Measurements from ENCODE around the gene SPATA16.

SPATA16 gene

GRCh38 chr3:173030273-173030672 is 110.8 kb downstream of the SPATA16 start:
- Histone ChIP-seq H3K9me3 (ENCODE audit: control insufficient read depth, insufficient read depth, low read length) (no peaks in the 10 kb centered on the region), H3K27ac (ENCODE audit: low read depth, low read length) (no peak overlapping the region), H3F3A (ENCODE audit: control insufficient read depth, insufficient read depth) (no peaks in the 10 kb centered on the region), H3K36me3 (ENCODE audit: control insufficient read depth, low read length) (no peaks in the 10 kb centered on the region), H3K4me3 (ENCODE audit: low read length) (no peak overlapping the region), H3K27me3 (ENCODE audit: control insufficient read depth, low read length) (no peaks in the 10 kb centered on the region), H3K9me2 (replicated peaks; ENCODE audit: control insufficient read depth, low read length) (no peaks in the 10 kb centered on the region), H3K4me1 (ENCODE audit: control insufficient read depth, low read length) (no peaks in the 10 kb centered on the region), H3K4me2 (ENCODE audit: low read length) (no peak overlapping the region), H4K20me1 (ENCODE audit: control insufficient read depth, insufficient read depth, low read depth, low read length) (no peaks in the 10 kb centered on the region), H3K79me2 (ENCODE audit: control insufficient read depth, low read length) (no peaks in the 10 kb centered on the region)
- TF ChIP-seq EZH2phosphoT487 (IDR thresholded peaks at IDR 0.05; ENCODE audit: borderline replicate concordance, low read length) (no peak), CTCF (IDR thresholded peaks at IDR 0.05; ENCODE audit: low read depth, low read length, poor library complexity, severe bottlenecking) (no peak)

GRCh38 chr3:173028351-173028750 is 112.7 kb downstream of the SPATA16 start:
- TF ChIP-seq CTCF (IDR thresholded peaks at IDR 0.05; ENCODE audit: low read depth, low read length, poor library complexity, severe bottlenecking) (no peak), EZH2phosphoT487 (IDR thresholded peaks at IDR 0.05; ENCODE audit: borderline replicate concordance, low read length) (no peak)
- H3K4me3 ChIP-seq (ENCODE audit: low read length): no peak overlapping the region
- no peaks in the 10 kb centered on the region for H4K20me1 ChIP-seq (ENCODE audit: control insufficient read depth, insufficient read depth, low read depth, low read length)

GRCh38 chr3:173027429-173027828 is 113.6 kb downstream of the SPATA16 start:
- no peaks in the 10 kb centered on the region for H3K4me1 ChIP-seq (ENCODE audit: control insufficient read depth, low read length)
- no peaks in the 10 kb centered on the region for H3K79me2 ChIP-seq (ENCODE audit: control insufficient read depth, low read length)
- no peak for TF ChIP-seq EZH2phosphoT487 (IDR thresholded peaks at IDR 0.05; ENCODE audit: borderline replicate concordance, low read length)
- TF ChIP-seq CTCF (IDR thresholded peaks at IDR 0.05; ENCODE audit: low read depth, low read length, poor library complexity, severe bottlenecking): no peak
- no peak overlapping the region for H3K27ac ChIP-seq (ENCODE audit: low read depth, low read length)
- H3K27me3 ChIP-seq (ENCODE audit: control insufficient read depth, low read length): no peaks in the 10 kb centered on the region
- no peaks in the 10 kb centered on the region for H3K9me2 ChIP-seq (replicated peaks; ENCODE audit: control insufficient read depth, low read length)
- no peaks in the 10 kb centered on the region for H3K36me3 ChIP-seq (ENCODE audit: control insufficient read depth, low read length)
- no peaks in the 10 kb centered on the region for H3K9me3 ChIP-seq (ENCODE audit: control insufficient read depth, insufficient read depth, low read length)
- H3K4me3 ChIP-seq (ENCODE audit: low read length): no peak overlapping the region
- no peak overlapping the region for H3K4me2 ChIP-seq (ENCODE audit: low read length)
- no peaks in the 10 kb centered on the region for H4K20me1 ChIP-seq (ENCODE audit: control insufficient read depth, insufficient read depth, low read depth, low read length)
- H3F3A ChIP-seq (ENCODE audit: control insufficient read depth, insufficient read depth): no peaks in the 10 kb centered on the region

More at GRCh38 chr3:173028351-173028750, 112.7 kb downstream of the SPATA16 start:
- H3K9me3 ChIP-seq (ENCODE audit: control insufficient read depth, insufficient read depth, low read length): no peaks in the 10 kb centered on the region
- no peak overlapping the region for H3K27ac ChIP-seq (ENCODE audit: low read depth, low read length)
- no peak overlapping the region for H3K4me2 ChIP-seq (ENCODE audit: low read length)
- H3K4me1 ChIP-seq (ENCODE audit: control insufficient read depth, low read length): no peaks in the 10 kb centered on the region
- H3K27me3 ChIP-seq (ENCODE audit: control insufficient read depth, low read length): no peaks in the 10 kb centered on the region
- no peaks in the 10 kb centered on the region for H3K36me3 ChIP-seq (ENCODE audit: control insufficient read depth, low read length)
- H3K79me2 ChIP-seq (ENCODE audit: control insufficient read depth, low read length): no peaks in the 10 kb centered on the region
- no peaks in the 10 kb centered on the region for H3K9me2 ChIP-seq (replicated peaks; ENCODE audit: control insufficient read depth, low read length)
- no peaks in the 10 kb centered on the region for H3F3A ChIP-seq (ENCODE audit: control insufficient read depth, insufficient read depth)

GRCh38 chr3:173025941-173026340 is 115.1 kb downstream of the SPATA16 start:
- Histone ChIP-seq H3K4me2 (ENCODE audit: low read length) (no peak overlapping the region), H3K36me3 (ENCODE audit: control insufficient read depth, low read length) (no peaks in the 10 kb centered on the region), H3K27ac (ENCODE audit: low read depth, low read length) (no peak overlapping the region), H3K4me3 (ENCODE audit: low read length) (no peak overlapping the region), H4K20me1 (ENCODE audit: control insufficient read depth, insufficient read depth, low read depth, low read length) (no peaks in the 10 kb centered on the region), H3K4me1 (ENCODE audit: control insufficient read depth, low read length) (no peaks in the 10 kb centered on the region), H3F3A (ENCODE audit: control insufficient read depth, insufficient read depth) (no peaks in the 10 kb centered on the region), H3K9me3 (ENCODE audit: control insufficient read depth, insufficient read depth, low read length) (no peaks in the 10 kb centered on the region), H3K27me3 (ENCODE audit: control insufficient read depth, low read length) (no peaks in the 10 kb centered on the region), H3K9me2 (replicated peaks; ENCODE audit: control insufficient read depth, low read length) (no peaks in the 10 kb centered on the region), H3K79me2 (ENCODE audit: control insufficient read depth, low read length) (no peaks in the 10 kb centered on the region)
- TF ChIP-seq EZH2phosphoT487 (IDR thresholded peaks at IDR 0.05; ENCODE audit: borderline replicate concordance, low read length) (no peak), CTCF (IDR thresholded peaks at IDR 0.05; ENCODE audit: low read depth, low read length, poor library complexity, severe bottlenecking) (no peak)

Data from DOHH2 (cell line).